Pancreas (tissue), 10 donors: ENCODE measurements around the gene SPECC1L. TPM values are rescaled to one million over a fixed set of nuclear protein-coding genes. Genes with fewer than 3 reads are reported as not detected.

Source experiments
- ATAC-seq, 4 donors: fragments of 200-7000 bp; cut with Tn5 transposase; one replicate each; pipeline versions ENCODE4 v1.8.0 to v1.9.1; 2020; ENCODE audit warnings: mild to moderate bottlenecking in 4 of 4, moderate library complexity in 4 of 4
- DNase-seq, 6 donors: peaks; one replicate each; pipeline ENCODE4 v3.0.0-alpha.2; 2020
- FAIRE-seq: peaks from 2 replicates; lab custom pipeline; 2012; peaks lifted over from hg19 to GRCh38; lab: Jason Lieb, UNC
- H3K27ac ChIP-seq, 4 donors: fragments of 200-600 bp; sonication (generic); 1 replicate in 3 of 4; 2 replicates in 1 of 4; pipeline versions ENCODE4 v1.5.0 to v1.8.0; 2020
- H3K27me3 ChIP-seq, 4 donors: fragments of 200-600 bp; one replicate each; pipeline ENCODE4 v1.8.0; 2021
- H3K36me3 ChIP-seq, 3 donors: fragments of 200-600 bp; sonication (generic) in 1 of 3; one replicate each; pipeline versions ENCODE4 v1.5.0 to v1.8.0; 2020 to 2021
- H3K4me1 ChIP-seq, 3 donors: fragments of 200-600 bp; one replicate each; pipeline ENCODE4 v1.8.0; 2021
- H3K4me3 ChIP-seq, 4 donors: fragments of 200-600 bp; sonication (generic) in 2 of 4; one replicate each; pipeline versions ENCODE4 v1.5.0 to v1.8.0; 2020 to 2021
- H3K9me3 ChIP-seq, 4 donors: fragments of 200-600 bp; one replicate each; pipeline ENCODE4 v1.8.0; 2021
- CTCF ChIP-seq, 4 donors: fragments of 200-600 bp; sonication (generic) in 3 of 4; IDR thresholded peaks; one replicate each; pipeline versions ENCODE4 v1.5.0 to v1.8.0; 2021; ENCODE audit warnings: antibody characterized with exemption in 4 of 4
- WGBS, 2 donors: extraction: QIAGEN DNeasy Blood & Tissue Kit; methylation state at CpG; one replicate each; pipeline ENCODE4 v1.1.7; 2013; 5-methylcytosine and 5-hydroxymethylcytosine counted together
- intact Hi-C, 3 donors: fragments of 100-400 bp; cut with DNase I; formaldehyde crosslinking; loops; one replicate each; pipeline versions ENCODE4 v1.11.1 to v1.14.2; 2022
- polyA plus RNA-seq, 2 donors: library from polyadenylated mRNA; stranded (reverse); fragments of 200-250 nt; gene quantifications; one replicate each; pipeline ENCODE4 v1.2.3, GENCODE V29; 2013
- total RNA-seq, 6 donors: library from RNA; stranded (reverse); fragmentation: NEBNext Ultra II Directional in 4 of 6; extraction: Animal tissue kit (Norgen Biotek cat#: 25700) in 4 of 6; gene quantifications; one replicate each; pipeline versions ENCODE4 v1.2.1 to v1.2.4, GENCODE V29; 2021 to 2023
- donor health status: healthy with polysubstance abuse.
- donor health status: DM: no; HTN: no; CAD: no; lungs with moderate emphysema.
- donor health status: DM: no; HTN: no; CAD: no.
- donor health status: control.
- donor health status: control.
- donor health status: Bipolar disorder and iron deficiency.
- donor health status: DM: yes; HTN: yes; CAD: no.
- donor health status: DM: no; HTN: no; CAD: no.
- donor health status: DM: no; HTN: no; CAD: no.
- donor health status: DM: yes; HTN: yes; CAD: no.

The SPECC1L gene
- total and polyA plus RNA-seq, 8 donors, result 8.6 to 36.3 (median 26.5) TPM

GRCh38 chr22:24403346-24403745 lies 132.7 kb downstream of the SPECC1L start:
- Histone ChIP-seq H3K27me3 (no peaks in the 10 kb centered on the region), H3K9me3 (no peaks in the 10 kb centered on the region), H3K27ac (peak overlapping the region in 1 of 4 donors; percentile 50), H3K4me1 (peaks cover 0 to 21% (median 6%) of the 10 kb centered on the region in 3 donors), H3K4me3 (no peak overlapping the region), H3K36me3 (peaks cover 0 to 6% (median 0%) of the 10 kb centered on the region in 3 donors)
- no peak for DNase-seq
- intact Hi-C loops, result no loop called here
- no peak for TF ChIP-seq CTCF (IDR thresholded peaks at IDR 0.05)
- no peak for FAIRE-seq
- 93 to 99% methylated on average over 3 of the region's 3 CpGs for WGBS, 2 donors
- no peak for ATAC-seq

- Histone ChIP-seq H3K9me3 (no peaks in the 10 kb centered on the region), H3K27me3 (no peaks in the 10 kb centered on the region), H3K4me1 (peaks cover 0 to 21% (median 6%) of the 10 kb centered on the region in 3 donors), H3K27ac (no peak overlapping the region), H3K36me3 (no peaks in the 10 kb centered on the region), H3K4me3 (no peak overlapping the region)
- 90% methylated on average over 9 of the region's 9 CpGs for WGBS, 2 donors
- FAIRE-seq, result no peak
- TF ChIP-seq CTCF (IDR thresholded peaks at IDR 0.05), result no peak
- no peak for ATAC-seq
- intact Hi-C loops, result no loop called here
- DNase-seq, result peak in 1 of 6 donors; percentile 51
Observed at GRCh38 chr22:24404561-24405275, 134.1 kb downstream of the SPECC1L start.

GRCh38 chr22:24405631-24406321 lies 135.1 kb downstream of the SPECC1L start:
- 95 to 99% methylated on average over 12 of the region's 12 CpGs for WGBS, 2 donors
- DNase-seq (no peak), FAIRE-seq (no peak), ATAC-seq (no peak)
- Histone ChIP-seq H3K4me3 (no peak overlapping the region), H3K4me1 (peaks cover 0 to 16% (median 0%) of the 10 kb centered on the region in 3 donors), H3K9me3 (no peaks in the 10 kb centered on the region), H3K36me3 (no peaks in the 10 kb centered on the region), H3K27ac (no peak overlapping the region), H3K27me3 (no peaks in the 10 kb centered on the region)
- TF ChIP-seq CTCF (IDR thresholded peaks at IDR 0.05), result no peak
- intact Hi-C loops, result no loop called here

- no peak overlapping the region for H3K4me3 ChIP-seq
- no peaks in the 10 kb centered on the region for H3K9me3 ChIP-seq
- peaks cover 0 to 2% (median 0%) of the 10 kb centered on the region in 3 donors for H3K36me3 ChIP-seq
- FAIRE-seq (no peak), DNase-seq (peak in 1 of 6 donors; percentile 8), ATAC-seq (no peak)
- intact Hi-C loops, result no loop called here
- peaks cover 0 to 14% (median 0%) of the 10 kb centered on the region in 3 donors for H3K4me1 ChIP-seq
- WGBS, 2 donors, result 85 to 90% methylated on average over 19 of the region's 19 CpGs
- TF ChIP-seq CTCF (IDR thresholded peaks at IDR 0.05), result no peak
- H3K27me3 ChIP-seq, result no peaks in the 10 kb centered on the region
- H3K27ac ChIP-seq, result no peak overlapping the region
Observed at GRCh38 chr22:24406322-24407277, 136.0 kb downstream of the SPECC1L start.
